ENCODE results near the gene SDE2. TPM values are rescaled to one million over a fixed set of nuclear protein-coding genes. Genes with fewer than 3 reads are reported as not detected.

Gene SDE2
- 20.0 and 20.7 TPM in 2 replicates for total RNA-seq
- long read RNA-seq, transcript SDE2-201 (7 exons, 3,975 nt): major isoform, 33 of 42 reads
- long read RNA-seq, partial matches to known transcripts: 4 of 42 reads
- long read RNA-seq, other reads (novel, unspliced or antisense): 5 of 42 reads

DNA sequence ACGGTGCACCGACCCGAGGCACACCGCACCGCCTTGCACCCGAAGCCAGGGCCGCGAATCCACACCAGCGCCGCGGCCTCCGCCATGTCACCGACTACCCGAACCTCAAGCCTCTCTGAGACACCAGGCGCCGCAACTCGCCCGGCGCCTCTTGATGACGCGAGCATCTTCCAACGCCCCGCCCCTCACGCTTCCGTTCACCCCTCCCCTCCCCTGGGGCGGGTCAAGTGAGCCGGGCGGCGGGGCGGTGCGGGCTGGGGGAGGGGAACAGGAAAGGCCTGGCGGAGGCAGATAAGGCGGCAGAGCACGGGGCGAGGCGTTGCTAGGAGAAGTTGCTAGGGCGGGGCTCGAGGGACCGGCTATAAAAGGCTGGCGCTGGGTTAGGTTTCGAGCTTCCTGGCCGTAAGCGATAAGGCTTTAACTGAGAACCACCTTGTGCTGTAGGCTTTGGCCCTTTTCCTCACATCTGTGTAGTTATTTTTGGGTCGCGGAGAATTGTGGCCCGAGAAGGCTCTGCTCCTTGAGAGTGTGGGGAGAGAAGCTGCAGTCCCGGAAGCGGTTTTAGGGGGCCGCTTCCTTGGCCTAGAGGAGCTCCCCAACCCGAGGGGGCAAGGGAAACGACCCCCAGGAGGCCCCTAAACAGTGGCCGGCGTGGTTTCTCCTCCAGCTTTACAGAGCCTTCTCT is at the start of gene SDE2:
Gene SDE2 (minus strand): TSS at position 117 of the 685 bp plus-strand sequence. CDS start 31 bp downstream, at position 86.
- peaks cover 38% of the 10 kb centered on the region for H3K4me1 Mint-ChIP-seq (ENCODE audit: unreplicated experiment)
- peak within 1 kb of the TSS; percentile 100 for H3K27ac Mint-ChIP-seq (ENCODE audit: unreplicated experiment)
- peak; percentile 100 for DNase-seq (ENCODE audit: extremely low spot score, unreplicated experiment)
- no peaks in the 10 kb centered on the region for H3K9me3 Mint-ChIP-seq (ENCODE audit: unreplicated experiment)
- peaks cover 7% of the 10 kb centered on the region for H3K36me3 Mint-ChIP-seq (ENCODE audit: unreplicated experiment)
- H3K27me3 Mint-ChIP-seq (ENCODE audit: unreplicated experiment): no peaks in the 10 kb centered on the region
- peak within 1 kb of the TSS; percentile 100 for H3K4me3 Mint-ChIP-seq (ENCODE audit: unreplicated experiment)
- TF ChIP-seq, protein P1, sequence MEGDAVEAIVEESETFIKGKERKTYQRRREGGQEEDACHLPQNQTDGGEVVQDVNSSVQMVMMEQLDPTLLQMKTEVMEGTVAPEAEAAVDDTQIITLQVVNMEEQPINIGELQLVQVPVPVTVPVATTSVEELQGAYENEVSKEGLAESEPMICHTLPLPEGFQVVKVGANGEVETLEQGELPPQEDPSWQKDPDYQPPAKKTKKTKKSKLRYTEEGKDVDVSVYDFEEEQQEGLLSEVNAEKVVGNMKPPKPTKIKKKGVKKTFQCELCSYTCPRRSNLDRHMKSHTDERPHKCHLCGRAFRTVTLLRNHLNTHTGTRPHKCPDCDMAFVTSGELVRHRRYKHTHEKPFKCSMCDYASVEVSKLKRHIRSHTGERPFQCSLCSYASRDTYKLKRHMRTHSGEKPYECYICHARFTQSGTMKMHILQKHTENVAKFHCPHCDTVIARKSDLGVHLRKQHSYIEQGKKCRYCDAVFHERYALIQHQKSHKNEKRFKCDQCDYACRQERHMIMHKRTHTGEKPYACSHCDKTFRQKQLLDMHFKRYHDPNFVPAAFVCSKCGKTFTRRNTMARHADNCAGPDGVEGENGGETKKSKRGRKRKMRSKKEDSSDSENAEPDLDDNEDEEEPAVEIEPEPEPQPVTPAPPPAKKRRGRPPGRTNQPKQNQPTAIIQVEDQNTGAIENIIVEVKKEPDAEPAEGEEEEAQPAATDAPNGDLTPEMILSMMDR (IDR thresholded peaks at IDR 0.05): no peak

DNA sequence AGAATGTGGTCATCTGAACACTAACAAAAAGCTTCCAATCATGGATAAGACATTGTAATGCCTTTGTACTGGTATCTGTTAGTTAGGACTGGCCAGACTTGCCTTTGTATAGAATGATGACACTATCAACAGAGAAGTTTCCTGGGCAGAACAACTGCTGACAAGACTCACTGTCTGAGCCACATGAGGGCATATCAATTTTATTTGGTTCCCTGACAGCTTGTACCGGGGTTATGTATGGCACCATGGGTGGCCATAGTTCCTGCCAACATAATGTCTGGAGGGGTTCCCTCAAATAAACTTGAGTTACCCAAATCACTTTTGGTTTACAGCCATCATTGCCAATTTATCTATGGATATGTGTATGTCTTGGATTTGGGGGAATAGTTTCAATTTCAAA is 49.7 kb upstream of the SDE2 start:
- H3K27me3 Mint-ChIP-seq (ENCODE audit: unreplicated experiment): peaks cover 7% of the 10 kb centered on the region
- DNase-seq (ENCODE audit: extremely low spot score, unreplicated experiment): peak; percentile 11
- no peaks in the 10 kb centered on the region for H3K9me3 Mint-ChIP-seq (ENCODE audit: unreplicated experiment)
- no peak overlapping the region for H3K4me3 Mint-ChIP-seq (ENCODE audit: unreplicated experiment)
- H3K36me3 Mint-ChIP-seq (ENCODE audit: unreplicated experiment): no peaks in the 10 kb centered on the region
- TF ChIP-seq, protein P1 (IDR thresholded peaks at IDR 0.05): no peak
- H3K4me1 Mint-ChIP-seq (ENCODE audit: unreplicated experiment): no peaks in the 10 kb centered on the region
- no peak overlapping the region for H3K27ac Mint-ChIP-seq (ENCODE audit: unreplicated experiment)

DNA sequence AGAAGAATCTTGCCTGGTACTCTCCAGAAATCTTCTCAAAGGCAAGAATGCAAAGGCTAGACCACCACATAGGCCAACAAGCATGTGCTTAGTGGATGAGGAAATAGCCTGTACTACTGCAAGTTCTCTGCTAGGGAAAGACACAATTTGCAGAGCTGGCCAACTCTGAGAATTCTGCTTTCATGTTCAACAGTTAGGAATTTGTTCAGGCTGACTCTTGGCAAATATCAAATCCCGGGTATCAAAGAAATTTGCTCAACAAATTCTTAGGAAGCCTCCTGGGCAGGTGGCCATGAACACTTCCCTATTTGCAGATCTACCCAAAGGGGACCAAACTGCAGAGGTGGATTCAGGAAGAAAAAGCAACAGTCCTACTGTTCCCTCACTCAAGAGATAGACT is 48.4 kb upstream of the SDE2 start:
- DNase-seq (ENCODE audit: extremely low spot score, unreplicated experiment): peak; percentile 7
- no peak overlapping the region for H3K4me3 Mint-ChIP-seq (ENCODE audit: unreplicated experiment)

DNA sequence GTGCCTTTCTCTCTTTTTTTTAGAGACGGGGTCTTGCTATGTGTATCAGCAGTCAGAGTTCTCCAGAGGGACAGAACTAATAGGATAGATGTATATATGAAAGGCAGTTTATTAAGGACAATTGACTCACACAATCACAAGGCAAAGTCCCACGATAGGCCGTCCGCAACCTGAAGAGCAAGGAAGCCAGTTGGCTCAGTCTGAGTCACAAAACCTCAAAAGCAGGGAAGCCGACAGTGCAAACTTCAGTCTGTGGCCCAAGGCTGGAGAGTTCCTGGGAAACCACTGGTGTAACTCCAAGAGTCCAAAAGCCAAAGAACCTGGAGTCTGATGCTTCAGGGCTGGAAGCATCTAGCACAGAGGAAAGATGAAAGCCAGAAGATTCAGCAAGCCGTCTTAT is 47.1 kb upstream of the SDE2 start:
- no peaks in the 10 kb centered on the region for H3K36me3 Mint-ChIP-seq (ENCODE audit: unreplicated experiment)
- DNase-seq (ENCODE audit: extremely low spot score, unreplicated experiment): no peak
- H3K27me3 Mint-ChIP-seq (ENCODE audit: unreplicated experiment): peaks cover 13% of the 10 kb centered on the region

More for the DNA sequence above, 48.4 kb upstream of the SDE2 start:
- Mint-ChIP-seq H3K27me3 (ENCODE audit: unreplicated experiment) (peaks cover 7% of the 10 kb centered on the region), H3K36me3 (ENCODE audit: unreplicated experiment) (no peaks in the 10 kb centered on the region), H3K27ac (ENCODE audit: unreplicated experiment) (no peak overlapping the region), H3K4me1 (ENCODE audit: unreplicated experiment) (no peaks in the 10 kb centered on the region), H3K9me3 (ENCODE audit: unreplicated experiment) (no peaks in the 10 kb centered on the region)
- TF ChIP-seq, protein P1 (IDR thresholded peaks at IDR 0.05): no peak

More for the DNA sequence above, 47.1 kb upstream of the SDE2 start:
- Mint-ChIP-seq H3K9me3 (ENCODE audit: unreplicated experiment) (no peaks in the 10 kb centered on the region), H3K4me1 (ENCODE audit: unreplicated experiment) (no peaks in the 10 kb centered on the region), H3K27ac (ENCODE audit: unreplicated experiment) (no peak overlapping the region), H3K4me3 (ENCODE audit: unreplicated experiment) (no peak overlapping the region)
- TF ChIP-seq, protein P1 (IDR thresholded peaks at IDR 0.05): no peak

Measured in osteocyte (in vitro differentiated cells).